ENCODE measurements around the gene TK1.

GRCh38 chr17:78184351-78184750, 2.5 kb downstream of the TK1 start:
- TF ChIP-seq EZH2 (IDR thresholded peaks at IDR 0.05; ENCODE audit: borderline replicate concordance, low read length) (no peak), CTCF (conservative IDR thresholded peaks at IDR 0.05 in 1 of 2, IDR thresholded peaks at IDR 0.05 in 1 of 2; ENCODE audit: extremely low read depth in 1 of 2, insufficient read depth in 1 of 2, low read depth in 1 of 2, low read length in 2 of 2) (no peak)

All from mammary epithelial cell (primary cell).